ENCODE data around the gene KATNIP. TPM values are rescaled to one million over a fixed set of nuclear protein-coding genes. Genes with fewer than 3 reads are reported as not detected.

KATNIP gene
- total RNA-seq, 2 donors from 2014 or later: 30.2 to 38.7 TPM

Other genes starting within 250 kb of the KATNIP start
- 100 to 1,000 TPM; 118 to 140 TPM for gene IL4R, start 236.2 kb upstream of the KATNIP start, total RNA-seq
- gene IL21R, start 148.0 kb upstream of the KATNIP start, total RNA-seq: 1 to 10 TPM in 1 of 2 donors, under 1 TPM in 1; 0.40 to 1.0 TPM
- gene GTF3C1, start 231 bp upstream of the KATNIP start, total RNA-seq: 10 to 100 TPM; 45.8 to 48.8 TPM